ENCODE measurements around the gene CENPO.

CENPO gene

DNA sequence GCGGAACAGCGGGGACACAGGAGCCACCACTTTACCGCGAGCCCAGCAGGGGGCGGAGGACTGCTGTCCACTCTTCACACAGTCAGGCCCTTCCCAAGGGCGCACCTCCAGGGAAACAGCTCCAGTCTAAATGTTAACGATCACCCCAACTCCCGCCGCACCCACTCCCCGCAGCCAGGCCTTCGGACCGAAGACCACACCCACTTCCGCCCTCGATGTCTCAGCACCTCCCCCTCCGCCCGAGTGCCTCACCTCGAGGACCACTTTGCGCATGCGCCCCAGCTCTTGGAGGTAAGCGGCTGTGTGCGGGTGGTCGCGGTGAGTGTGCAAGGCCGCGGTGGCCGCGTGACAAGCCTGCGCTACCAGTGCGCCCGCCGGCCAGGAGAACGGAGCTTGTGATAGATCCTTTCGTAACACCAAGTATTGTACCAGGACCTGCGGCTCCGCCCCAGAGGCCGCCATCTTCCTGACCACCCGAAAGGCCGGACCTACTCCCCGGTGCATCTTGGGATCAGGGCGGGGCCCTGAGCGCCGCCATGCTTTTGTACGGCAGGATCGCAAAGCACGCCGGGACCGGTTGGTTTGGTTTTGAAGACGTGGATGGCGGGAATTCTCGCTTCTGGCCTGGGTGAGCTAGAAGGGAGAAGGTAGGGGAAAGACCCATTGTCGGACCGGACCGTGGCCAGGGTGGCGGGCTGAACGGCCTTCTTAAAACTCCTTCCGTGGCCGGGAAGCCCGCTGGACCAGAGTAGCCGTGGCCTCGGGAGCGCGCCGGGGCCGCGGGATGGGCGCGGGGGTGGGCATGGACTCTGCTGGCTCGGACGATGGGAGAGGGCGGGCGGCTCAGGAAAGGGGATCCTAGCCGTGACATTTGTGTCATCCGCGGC is at the start of gene CENPO, which contains the start of gene PTRHD1:
Gene CENPO, plus strand, starts transcription at position 552 of the 887 bp plus-strand sequence. CDS start 495 bp downstream, outside the sequence.
Gene PTRHD1, minus strand, starts transcription at position 518 of the 887 bp plus-strand sequence. Its CDS starts 14 bp downstream, at position 504.
- peak; percentile 97 for DNase-seq (ENCODE audit: low spot score)

GRCh38 chr2:24743924-24744323 is 49.3 kb upstream of the CENPO start:
- no peak for DNase-seq (ENCODE audit: low spot score)

DNA sequence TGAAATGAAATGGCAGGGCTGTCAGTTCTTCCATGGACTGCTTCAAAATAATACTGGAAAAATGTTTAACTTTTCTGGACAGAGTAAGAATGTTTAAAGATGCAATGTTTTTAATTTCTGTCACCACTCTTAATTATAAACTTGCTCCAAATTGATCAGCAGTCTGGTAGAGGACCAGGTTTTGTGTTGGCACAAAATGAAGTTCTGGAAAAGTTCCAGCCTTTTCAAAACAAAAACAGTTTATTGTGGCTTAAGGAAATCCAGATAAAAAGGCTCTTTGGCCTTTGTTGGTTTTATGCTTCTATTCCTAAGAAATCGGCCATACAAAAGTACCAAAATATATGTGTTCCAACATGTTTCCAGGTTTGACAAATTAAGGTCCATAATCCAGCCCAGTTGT is 48.9 kb upstream of the CENPO start:
- DNase-seq (ENCODE audit: low spot score): no peak

DNA sequence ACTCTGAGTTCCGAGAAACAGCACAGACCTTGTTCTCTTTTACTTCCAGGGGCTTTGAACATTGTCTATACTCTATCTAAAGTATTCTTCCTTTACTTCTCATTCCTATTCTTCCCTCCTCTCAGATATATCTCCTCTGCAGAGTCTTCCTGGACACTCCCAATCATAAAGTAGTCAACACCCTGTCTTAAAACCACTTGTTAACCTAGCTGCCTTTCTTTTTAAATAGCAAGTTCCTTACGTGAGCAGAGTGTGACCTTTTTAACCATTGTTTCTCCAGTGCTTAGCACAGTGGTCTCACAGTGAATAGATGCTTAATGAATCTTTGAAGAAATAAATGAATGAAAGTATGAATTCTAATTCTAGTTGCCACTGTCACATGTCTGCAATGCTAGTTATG is 47.4 kb upstream of the CENPO start:
- DNase-seq (ENCODE audit: low spot score): no peak

DNA sequence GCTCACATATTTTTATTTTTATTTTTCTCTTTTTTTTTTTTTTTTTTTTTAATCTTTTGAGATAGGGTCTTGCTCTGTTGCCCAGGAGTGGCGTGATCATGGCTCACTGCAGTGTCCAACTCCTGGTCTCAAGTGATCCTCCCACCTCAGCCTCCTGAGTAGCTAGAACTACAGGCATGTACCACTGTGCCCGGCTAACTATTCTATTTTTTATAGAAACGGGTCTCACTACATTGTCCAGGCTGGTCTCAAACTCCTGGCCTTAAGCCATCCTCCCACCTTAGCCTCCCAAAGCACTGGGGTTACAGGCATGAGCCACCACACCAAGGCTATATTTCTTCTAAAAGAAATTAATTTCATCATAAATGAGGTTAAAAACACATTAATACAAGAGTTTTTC is 45.9 kb upstream of the CENPO start:
- DNase-seq (ENCODE audit: low spot score): no peak

- DNase-seq (ENCODE audit: low spot score): no peak
Observed at GRCh38 chr2:24749069-24749691, 44.0 kb upstream of the CENPO start.

DNA sequence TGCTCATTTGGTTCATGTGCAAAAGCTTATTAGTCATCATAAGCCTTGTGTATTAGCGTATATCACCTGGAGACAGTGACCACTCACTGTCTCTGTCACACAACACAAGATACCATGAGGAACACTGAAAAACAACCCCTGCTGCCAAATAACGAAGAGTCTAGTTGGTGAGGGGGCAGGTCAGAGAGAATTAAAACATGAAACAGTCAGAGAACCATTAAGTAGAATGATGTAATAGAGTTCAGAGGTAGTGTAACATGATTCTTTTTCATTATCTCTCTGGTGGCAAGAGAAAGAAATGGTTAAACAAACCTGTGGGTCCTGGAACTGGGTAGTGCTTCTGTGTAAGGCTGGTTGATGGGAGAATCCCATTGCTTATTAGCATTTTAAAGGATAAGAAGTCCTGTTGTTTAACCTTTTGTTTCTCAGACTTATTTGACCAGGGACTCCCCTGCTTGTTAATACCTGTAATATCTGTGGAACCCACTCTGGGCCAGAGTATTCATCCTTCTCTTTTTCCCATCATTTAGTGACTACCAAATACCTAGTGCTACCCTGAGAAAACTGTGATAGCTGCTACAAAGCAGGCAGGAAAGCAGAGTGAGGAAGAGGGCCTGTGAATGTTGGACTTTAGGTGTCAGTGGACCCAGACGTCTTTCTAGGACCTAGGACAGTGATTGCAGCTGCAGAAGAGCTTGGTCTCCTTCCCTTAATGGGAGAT is 38.1 kb upstream of the CENPO start:
- no peak for DNase-seq (ENCODE audit: low spot score)

- no peak for DNase-seq (ENCODE audit: low spot score)
Observed at GRCh38 chr2:24756789-24757188, 36.4 kb upstream of the CENPO start.

GRCh38 chr2:24761866-24762265 is 31.4 kb upstream of the CENPO start:
- no peak for DNase-seq (ENCODE audit: low spot score)

DNA sequence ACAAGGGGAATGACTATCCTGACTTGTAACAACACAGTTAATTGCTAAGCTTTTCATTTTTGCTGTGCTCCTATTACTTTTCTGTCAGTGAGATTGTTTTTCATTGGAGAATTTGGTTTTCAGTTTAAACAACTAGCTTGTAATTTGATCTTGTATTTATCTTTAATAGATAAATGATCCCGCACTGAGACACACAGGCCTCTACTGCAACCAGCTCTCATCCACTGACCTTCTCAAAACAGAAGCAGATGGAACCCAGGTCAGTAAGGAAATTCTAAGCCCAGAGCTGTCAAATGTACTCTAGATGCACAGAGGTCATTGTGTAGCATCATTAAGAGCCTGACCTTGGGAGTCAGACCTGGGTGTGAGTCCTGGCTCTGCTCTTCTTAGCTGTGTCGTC is 30.7 kb upstream of the CENPO start:
- DNase-seq (ENCODE audit: low spot score): no peak

GRCh38 chr2:24763843-24764242 is 29.4 kb upstream of the CENPO start:
- DNase-seq (ENCODE audit: low spot score): no peak

GRCh38 chr2:24766609-24767008 is 26.6 kb upstream of the CENPO start:
- no peak for DNase-seq (ENCODE audit: low spot score)

- DNase-seq (ENCODE audit: low spot score): no peak
Observed at GRCh38 chr2:24768013-24768412, 25.2 kb upstream of the CENPO start.

- no peak for DNase-seq (ENCODE audit: low spot score)
Observed at GRCh38 chr2:24768601-24769000, 24.6 kb upstream of the CENPO start.

DNA sequence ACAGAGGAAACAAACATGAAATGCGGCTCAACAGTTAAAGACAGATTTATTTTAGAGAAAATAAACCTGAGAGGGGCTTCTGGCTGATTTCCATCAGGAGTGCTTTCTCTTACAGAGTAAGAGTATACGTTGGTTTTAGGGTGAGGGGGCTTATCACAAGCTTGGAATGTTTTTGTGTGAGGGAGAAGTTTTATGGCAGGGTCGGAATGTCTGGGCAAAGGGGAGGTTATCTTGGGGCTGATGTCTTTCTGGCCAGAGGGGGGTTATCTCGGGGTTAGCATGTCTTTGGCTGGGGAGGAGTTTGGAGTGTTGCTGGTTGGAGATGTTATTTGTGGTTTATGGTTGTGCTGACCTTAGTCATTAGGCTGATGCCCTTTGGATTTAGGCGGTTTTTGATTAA is 22.2 kb upstream of the CENPO start:
- DNase-seq (ENCODE audit: low spot score): no peak

DNA sequence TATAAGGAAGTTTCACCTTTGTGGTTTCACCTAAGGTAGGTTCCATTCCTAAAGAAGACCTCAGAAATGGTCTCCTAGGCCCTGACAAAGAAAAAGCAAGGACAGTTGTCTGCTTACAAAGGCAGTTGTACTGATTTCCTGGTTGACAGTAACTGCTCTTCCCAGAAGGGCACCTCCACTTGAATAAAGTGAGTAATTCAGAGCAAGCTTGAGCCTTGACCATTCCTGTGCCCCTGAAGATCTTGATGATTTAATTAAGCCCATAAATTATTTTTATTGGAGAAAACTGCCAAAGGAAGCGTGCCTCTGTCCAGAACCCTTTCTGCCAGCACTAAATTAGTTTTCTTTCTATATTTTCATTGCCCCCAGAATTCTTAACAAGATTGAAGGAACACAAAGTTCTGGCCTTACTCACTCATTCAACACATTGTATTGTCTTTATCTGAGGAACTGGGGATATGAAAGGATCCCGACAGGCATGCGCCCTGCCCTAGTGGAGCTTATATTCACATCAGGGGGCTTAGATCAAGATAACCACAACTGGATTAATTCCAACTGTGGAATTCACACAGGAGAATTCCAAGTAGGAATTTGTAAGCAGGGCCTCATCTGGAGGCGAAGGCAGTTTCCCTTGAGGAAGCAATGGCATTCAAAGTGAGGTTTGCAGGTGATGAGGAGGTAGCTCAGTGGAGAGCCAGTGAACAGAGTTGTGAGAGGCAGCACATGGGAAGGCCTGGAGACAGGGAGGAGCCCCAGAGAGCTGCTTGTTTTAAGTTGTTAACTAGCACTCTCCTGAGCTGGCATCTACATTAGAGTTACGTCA is 21.2 kb upstream of the CENPO start:
- no peak for DNase-seq (ENCODE audit: low spot score)

DNA sequence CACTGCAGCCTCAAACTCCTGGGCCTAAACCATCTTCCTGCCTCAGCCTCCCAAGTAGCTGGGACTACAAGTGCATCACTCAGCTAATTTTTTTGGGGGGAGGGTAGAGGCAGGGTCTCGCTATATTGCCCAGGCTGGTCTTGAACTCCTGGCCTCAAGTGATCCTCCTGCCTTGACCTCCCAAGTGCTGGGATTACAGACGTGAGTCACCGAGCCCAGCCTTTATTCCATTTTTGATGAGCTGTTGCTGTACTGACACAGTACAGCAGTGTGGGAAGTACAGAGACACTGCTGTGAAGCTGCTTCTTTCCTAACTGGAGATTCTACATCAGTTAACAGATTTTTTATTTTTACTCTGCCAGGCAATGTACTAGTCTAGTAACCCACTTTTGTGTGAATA is 18.9 kb upstream of the CENPO start:
- DNase-seq (ENCODE audit: low spot score): no peak

DNA sequence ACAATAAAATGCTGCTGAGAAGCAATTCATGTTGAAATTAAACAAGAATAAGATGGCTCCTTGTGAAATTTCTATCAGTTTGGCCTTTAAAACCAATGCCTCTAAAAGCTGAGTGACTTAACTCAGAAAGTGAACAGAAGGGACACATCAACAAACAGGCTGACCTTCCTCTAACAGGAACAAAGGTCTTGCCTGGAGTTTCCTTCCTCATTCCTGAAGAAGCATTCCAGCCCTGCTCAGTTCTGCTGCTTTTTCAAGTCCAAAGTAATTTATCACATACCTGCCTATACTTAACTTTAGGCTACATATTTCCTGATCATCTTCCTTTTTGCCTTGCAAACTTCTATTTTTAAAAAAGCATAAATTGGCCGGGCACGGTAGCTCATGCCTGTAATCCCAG is 14.1 kb upstream of the CENPO start:
- no peak for DNase-seq (ENCODE audit: low spot score)

DNA sequence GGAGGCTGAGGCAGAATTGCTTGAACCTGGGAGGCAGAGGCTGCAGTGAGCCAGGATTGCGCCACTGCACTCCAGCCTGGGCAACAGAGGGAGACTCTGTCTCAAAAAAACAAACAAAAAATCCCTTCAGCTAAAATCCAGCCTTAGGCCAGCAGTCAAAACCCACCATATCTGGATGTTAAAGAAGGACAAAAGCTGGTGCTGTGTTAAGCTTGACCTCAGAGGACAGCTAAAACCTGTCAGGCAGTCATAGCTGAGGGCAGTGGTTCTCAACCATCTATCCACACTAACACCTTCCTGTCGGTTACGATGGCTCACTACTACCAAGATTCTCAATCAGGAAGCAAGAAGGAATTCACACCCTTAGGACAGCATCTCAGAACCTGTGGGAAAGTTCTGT is 9.6 kb upstream of the CENPO start:
- no peak for DNase-seq (ENCODE audit: low spot score)

DNA sequence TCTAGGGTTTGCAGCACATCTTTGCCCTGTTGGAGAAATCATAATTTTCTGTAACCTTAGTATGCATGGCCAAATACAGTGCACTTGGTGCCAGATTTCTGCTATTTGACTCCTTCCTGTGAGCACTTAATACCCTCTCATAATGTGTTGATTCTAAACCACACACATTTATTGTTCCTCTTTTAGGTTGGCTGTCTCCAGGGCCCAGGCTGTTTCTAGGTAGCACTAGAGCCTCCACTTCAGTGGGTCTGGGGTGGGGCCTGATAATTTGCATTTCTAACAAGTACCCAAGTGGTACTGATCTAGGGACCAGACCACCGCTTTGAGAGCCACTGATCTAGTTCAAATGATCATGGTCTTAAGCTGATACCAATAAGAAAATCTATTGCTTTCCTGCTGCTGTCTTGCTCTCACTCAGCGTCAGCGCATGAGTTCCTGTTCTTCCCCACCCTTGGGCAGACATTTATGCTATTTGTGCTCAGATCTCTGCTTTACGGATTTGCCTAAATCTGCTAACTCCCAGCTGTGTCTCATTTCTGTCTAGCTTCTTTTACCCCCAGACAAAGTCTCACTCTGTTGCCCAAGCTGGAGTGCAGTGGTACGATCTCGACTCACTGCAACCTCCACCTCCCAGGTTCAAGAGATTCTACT is 7.4 kb upstream of the CENPO start:
- DNase-seq (ENCODE audit: low spot score): no peak

GRCh38 chr2:24787532-24787931 is 5.7 kb upstream of the CENPO start:
- DNase-seq (ENCODE audit: low spot score): no peak
